Measurements from ENCODE around the gene ONECUT3. TPM values are rescaled to one million over a fixed set of nuclear protein-coding genes. Genes with fewer than 3 reads are reported as not detected.

Gene ONECUT3
- total and polyA plus RNA-seq, 2 of the 4 experiments (the other 2 are of a cell fraction), result not detected

DNA sequence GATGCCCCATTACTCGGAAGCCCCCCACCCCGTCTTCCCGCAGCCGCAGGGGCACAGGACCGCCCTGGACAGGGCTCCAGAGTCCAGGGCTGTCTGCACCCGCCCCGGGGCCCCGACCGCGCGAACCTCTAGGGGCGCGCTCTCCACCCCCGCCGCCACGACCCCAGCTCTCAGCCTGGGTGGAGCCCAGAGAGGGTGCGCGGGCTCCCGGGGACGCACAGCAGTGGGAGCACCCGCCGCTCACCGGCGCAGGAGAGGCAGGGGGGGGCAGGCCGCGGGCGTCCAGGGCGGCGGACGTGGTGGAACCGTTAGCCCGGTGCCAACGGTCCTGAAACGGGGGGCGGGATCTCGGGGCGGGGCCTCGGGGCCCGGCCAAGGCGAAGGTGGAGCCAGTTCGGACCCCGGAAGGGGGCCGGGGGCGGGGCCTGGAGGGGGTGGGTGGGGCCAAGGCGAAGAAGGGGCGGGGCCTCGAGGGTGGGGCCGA is 58.7 kb downstream of the ONECUT3 start, which contains the start of gene ATP8B3:
Gene ATP8B3 (minus strand): TSS at position 335 of the 484 bp plus-strand sequence. CDS start 540 bp downstream, outside the sequence.
- Histone ChIP-seq H3K4me3 (ENCODE audit: insufficient read depth, low read depth, low read length) (peak within 1 kb of the TSS; percentile 79), H4K8ac (ENCODE audit: low read depth in 2 of 2, low read length in 2 of 2) (peak within 1 kb of the TSS; percentile 42 to 82), H3K18ac (ENCODE audit: low read depth, low read length) (peak within 1 kb of the TSS; percentile 68; the same call in 1 of the 2 replicates), H2BK20ac (ENCODE audit: low read depth, low read length) (peak within 1 kb of the TSS; percentile 32; the same call in 1 of the 2 replicates), H3K4me2 (ENCODE audit: low read depth, low read length) (peak within 1 kb of the TSS; percentile 98), H3K27me3 (ENCODE audit: control insufficient read depth, insufficient read depth, low read length) (no peaks in the 10 kb centered on the region), H3K23ac (ENCODE audit: low read depth, low read length) (peak within 1 kb of the TSS; percentile 92), H3K79me1 (ENCODE audit: low read depth in 1 of 2, low read length in 2 of 2) (peaks cover 0 to 9% of the 10 kb centered on the region in 2 experiments; a peak in 2 of 4 replicates), H3K27ac (ENCODE audit: insufficient read depth, low read length) (peak within 1 kb of the TSS; percentile 59), H3K9me3 (ENCODE audit: control insufficient read depth, insufficient read depth, low read length) (no peaks in the 10 kb centered on the region), H3K9ac (ENCODE audit: low read depth, low read length) (peak within 1 kb of the TSS; percentile 77), H3K36me3 (ENCODE audit: control insufficient read depth, insufficient read depth, low read length) (peaks cover 19% of the 10 kb centered on the region), H3K4me1 (ENCODE audit: control insufficient read depth, insufficient read depth, low read length) (peaks cover 8% of the 10 kb centered on the region), H2AK9ac (replicated peaks; ENCODE audit: low read depth, low read length, poor library complexity) (peak within 1 kb of the TSS; percentile 98), H4K20me1 (ENCODE audit: insufficient read depth, low read length) (no peaks in the 10 kb centered on the region; the same call in 1 of the 2 replicates), H2AK5ac (ENCODE audit: low read depth, low read length) (peak within 1 kb of the TSS; percentile 94), H3K14ac (replicated peaks; ENCODE audit: low read depth, low read length) (peak within 1 kb of the TSS; percentile 89), H3K56ac (ENCODE audit: extremely low read depth, insufficient read depth, low read length) (peak within 1 kb of the TSS; percentile 28; the same call in 1 of the 2 replicates), H2BK15ac (ENCODE audit: low read depth, low read length) (peak within 1 kb of the TSS; percentile 74; the same call in 1 of the 3 replicates), H2AFZ (replicated peaks; ENCODE audit: low read length, poor library complexity) (peak within 1 kb of the TSS; percentile 97), H2BK5ac (ENCODE audit: low read depth, low read length, poor library complexity, severe bottlenecking) (peak within 1 kb of the TSS; percentile 68), H2BK120ac (ENCODE audit: low read depth, low read length) (peak within 1 kb of the TSS; percentile 20), H4K5ac (ENCODE audit: low read depth, low read length) (peak within 1 kb of the TSS; percentile 74), H3K9me1 (ENCODE audit: insufficient read depth, low read length) (peaks cover 4% of the 10 kb centered on the region; the same call in 1 of the 2 replicates), H4K91ac (ENCODE audit: insufficient read depth, low read depth, low read length) (peak within 1 kb of the TSS; percentile 77), H3K4ac (ENCODE audit: low read depth, low read length) (peak within 1 kb of the TSS; percentile 82)
- DNase-seq, result no peak
- intact Hi-C loops (cut with micrococcal nuclease) (loop anchor here (1.0 kb wide), 1 partner anchor 14 kb away; no protein-coding TSS in a partner anchor), in situ Hi-C loops (cut with MboI; ENCODE audit: low sequenced_read_pairs) (no loop called here), dilution Hi-C loops (cut with HindIII; ENCODE audit: low sequenced_read_pairs, unreplicated experiment) (no loop called here)
- CTCF ChIA-PET, result no interaction called here
- TF ChIP-seq NFE2L2 (IDR thresholded peaks at IDR 0.05; ENCODE audit: low read depth, low read length) (no peak), RCOR1 (IDR thresholded peaks at IDR 0.05; ENCODE audit: insufficient replicate concordance, low read length) (peak; percentile 51)
- TF ChIP-seq, protein P1, sequence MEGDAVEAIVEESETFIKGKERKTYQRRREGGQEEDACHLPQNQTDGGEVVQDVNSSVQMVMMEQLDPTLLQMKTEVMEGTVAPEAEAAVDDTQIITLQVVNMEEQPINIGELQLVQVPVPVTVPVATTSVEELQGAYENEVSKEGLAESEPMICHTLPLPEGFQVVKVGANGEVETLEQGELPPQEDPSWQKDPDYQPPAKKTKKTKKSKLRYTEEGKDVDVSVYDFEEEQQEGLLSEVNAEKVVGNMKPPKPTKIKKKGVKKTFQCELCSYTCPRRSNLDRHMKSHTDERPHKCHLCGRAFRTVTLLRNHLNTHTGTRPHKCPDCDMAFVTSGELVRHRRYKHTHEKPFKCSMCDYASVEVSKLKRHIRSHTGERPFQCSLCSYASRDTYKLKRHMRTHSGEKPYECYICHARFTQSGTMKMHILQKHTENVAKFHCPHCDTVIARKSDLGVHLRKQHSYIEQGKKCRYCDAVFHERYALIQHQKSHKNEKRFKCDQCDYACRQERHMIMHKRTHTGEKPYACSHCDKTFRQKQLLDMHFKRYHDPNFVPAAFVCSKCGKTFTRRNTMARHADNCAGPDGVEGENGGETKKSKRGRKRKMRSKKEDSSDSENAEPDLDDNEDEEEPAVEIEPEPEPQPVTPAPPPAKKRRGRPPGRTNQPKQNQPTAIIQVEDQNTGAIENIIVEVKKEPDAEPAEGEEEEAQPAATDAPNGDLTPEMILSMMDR (conservative IDR thresholded peaks at IDR 0.05; ENCODE audit: low read depth, low read length), result peak; percentile 7; the same call in 1 of the 2 replicates
- POLR2A ChIA-PET (ENCODE audit: unreplicated experiment), result interaction anchor here (0.7 kb wide), 1 partner anchor 213 kb away, joined by 10 read pairs; no protein-coding TSS in a partner anchor
- 4% methylated on average over 30 of the region's 48 CpGs; no CpG with 5 or more reads in 1 of the 2 experiments for WGBS, 2 experiments (ENCODE audit: extremely low coverage in 2 of 2, insufficient read length in 1 of 2)
- no TSS peak for BruUV-seq (replicated peaks)
- peak; percentile 25 for ATAC-seq (ENCODE audit: low read depth)
